SK-N-SH treated with all-trans-retinoic acid at 6 μM for 48 hours (cell line): ENCODE data around the gene CPA1.

Experiments used
- ARNTL ChIP-seq: fragments of 450-650 bp; formaldehyde crosslinking; IDR thresholded peaks from 2 replicates; pipeline ENCODE4 v1.5.0; 2020; ENCODE audit warnings: low read depth, mild to moderate bottlenecking, moderate library complexity, borderline replicate concordance
- BACH2 ChIP-seq: fragments of 250-450 bp; sonication (Bioruptor Pico); IDR thresholded peaks from 2 replicates; pipeline ENCODE4 v1.9.0; 2021; ENCODE audit warnings: mild to moderate bottlenecking, borderline replicate concordance
- CREB5 ChIP-seq: fragments of 250-450 bp; sonication (Bioruptor Pico); IDR thresholded peaks from 2 replicates; pipeline ENCODE4 v1.5.1; 2020; ENCODE audit warnings: low read depth, mild to moderate bottlenecking, moderate library complexity
- CSRNP3 ChIP-seq: fragments of 250-450 bp; sonication (Bioruptor Pico); IDR thresholded peaks from 2 replicates; pipeline ENCODE4 v1.5.1; 2021; ENCODE audit warnings: mild to moderate bottlenecking, moderate library complexity
- GLIS3 ChIP-seq: fragments of 250-450 bp; sonication (Bioruptor Pico); IDR thresholded peaks from 2 replicates; pipeline ENCODE4 v1.5.0; 2020; ENCODE audit warnings: mild to moderate bottlenecking, moderate library complexity
- ISL1 ChIP-seq: fragments of 250-450 bp; sonication (Bioruptor Pico); IDR thresholded peaks from 2 replicates; pipeline ENCODE4 v2.1.2; 2022; ENCODE audit warnings: mild to moderate bottlenecking, moderate library complexity
- OSR1 ChIP-seq: fragments of 250-450 bp; sonication (Bioruptor Pico); IDR thresholded peaks from 2 replicates; pipeline ENCODE4 v1.8.0; 2022; ENCODE audit warnings: moderate library complexity, mild to moderate bottlenecking, inconsistent platforms
- POU6F1 ChIP-seq: fragments of 250-450 bp; sonication (Bioruptor Pico); IDR thresholded peaks from 2 replicates; pipeline ENCODE4 v1.8.0; 2021; ENCODE audit warnings: low read depth, mild to moderate bottlenecking, moderate library complexity, borderline replicate concordance
- PPARA ChIP-seq: fragments of 250-450 bp; sonication (Bioruptor Pico); IDR thresholded peaks from 2 replicates; pipeline ENCODE4 v1.5.0; 2020; ENCODE audit warnings: mild to moderate bottlenecking, borderline replicate concordance
- RARB ChIP-seq: fragments of 250-450 bp; sonication (Bioruptor Pico); IDR thresholded peaks from 2 replicates; pipeline ENCODE4 v1.8.0; 2021; ENCODE audit warnings: mild to moderate bottlenecking, moderate library complexity
- SNAI2 ChIP-seq: fragments of 250-450 bp; sonication (Bioruptor Pico); IDR thresholded peaks from 2 replicates; pipeline ENCODE4 v1.5.0; 2020; ENCODE audit warnings: mild to moderate bottlenecking, moderate library complexity
- TCF4 ChIP-seq: fragments of 250-450 bp; sonication (Bioruptor Pico); IDR thresholded peaks from 2 replicates; pipeline ENCODE4 v1.8.0; 2021; ENCODE audit warnings: mild to moderate bottlenecking, moderate library complexity, borderline replicate concordance
- TOX ChIP-seq: fragments of 250-450 bp; sonication (Bioruptor Pico); IDR thresholded peaks from 2 replicates; pipeline ENCODE4 v1.8.0; 2021; ENCODE audit warnings: mild to moderate bottlenecking, moderate library complexity, borderline replicate concordance
- ZFP3 ChIP-seq: fragments of 250-450 bp; sonication (Bioruptor Pico); IDR thresholded peaks from 2 replicates; pipeline ENCODE4 v1.5.0; 2020; ENCODE audit warnings: mild to moderate bottlenecking, moderate library complexity

GRCh38 chr7:130425796-130426195, 45.5 kb downstream of the CPA1 start:
- TF ChIP-seq ISL1, result no peak
- TF ChIP-seq SNAI2 (CRISPR knock-in tag), result no peak
- TF ChIP-seq CREB5 (CRISPR knock-in tag), result no peak
- no peak for TF ChIP-seq ZFP3 (CRISPR knock-in tag)
- TF ChIP-seq BACH2, result no peak
- TF ChIP-seq TOX (CRISPR knock-in tag), result no peak
- TF ChIP-seq TCF4 (CRISPR knock-in tag), result no peak
- no peak for TF ChIP-seq PPARA (CRISPR knock-in tag)
- TF ChIP-seq ARNTL (CRISPR knock-in tag), result no peak
- TF ChIP-seq POU6F1 (CRISPR knock-in tag), result no peak
- TF ChIP-seq OSR1 (CRISPR knock-in tag), result no peak
- TF ChIP-seq GLIS3 (CRISPR knock-in tag), result no peak
- TF ChIP-seq RARB (CRISPR knock-in tag), result no peak
- no peak for TF ChIP-seq CSRNP3 (CRISPR knock-in tag)
